Mesenchymal stem cell (in vitro differentiated cells and primary cell): Measurements from ENCODE around the gene AEN.

Experiments
- DNase-seq: peaks from one replicate; pipeline ENCODE4 v3.0.0-alpha.2; 2013
- H2AFZ ChIP-seq: one replicate; pipeline ENCODE4 v1.6.1; 2013; ENCODE audit warnings: low read depth, mild to moderate bottlenecking, control low read depth, inconsistent platforms, low read length, moderate library complexity
- H2AK5ac ChIP-seq: 2 replicates; pipeline ENCODE4 v1.6.1; 2013; ENCODE audit warnings: low read length, moderate library complexity, mild to moderate bottlenecking, inconsistent platforms; ENCODE audit not compliant: severe bottlenecking
- H2BK120ac ChIP-seq: one replicate; pipeline ENCODE4 v1.6.1; 2013; ENCODE audit warnings: low read depth, mild to moderate bottlenecking, inconsistent platforms, low read length, moderate library complexity
- H2BK12ac ChIP-seq, 2 experiments: one replicate each; pipeline ENCODE4 v1.6.1; 2013; ENCODE audit warnings: inconsistent platforms in 2 of 2, low read length in 2 of 2, mild to moderate bottlenecking in 2 of 2, moderate library complexity in 2 of 2, control low read depth in 1 of 2
- H2BK15ac ChIP-seq: one replicate; pipeline ENCODE4 v1.6.1; 2013; ENCODE audit warnings: mild to moderate bottlenecking, low read depth, inconsistent platforms; ENCODE audit not compliant: poor library complexity, severe bottlenecking
- H2BK5ac ChIP-seq: 2 replicates; pipeline ENCODE4 v1.6.1; 2013; ENCODE audit warnings: low read depth, mild to moderate bottlenecking, low read length, control low read depth, inconsistent platforms; ENCODE audit not compliant: poor library complexity, severe bottlenecking
- H3K14ac ChIP-seq, 2 experiments: one replicate each; pipeline ENCODE4 v1.6.1; 2013; ENCODE audit warnings: inconsistent platforms in 2 of 2, low read length in 2 of 2, control low read depth in 1 of 2, mild to moderate bottlenecking in 1 of 2, moderate library complexity in 1 of 2
- H3K18ac ChIP-seq, 2 experiments: one replicate each; pipeline ENCODE4 v1.6.1; 2013; ENCODE audit warnings: inconsistent platforms in 2 of 2, low read length in 2 of 2, control low read depth in 1 of 2, low read depth in 1 of 2, mild to moderate bottlenecking in 1 of 2
- H3K23ac ChIP-seq, 2 experiments: one replicate each; pipeline ENCODE4 v1.6.1; 2013; ENCODE audit warnings: inconsistent platforms in 2 of 2, low read length in 2 of 2, mild to moderate bottlenecking in 2 of 2, moderate library complexity in 2 of 2, control low read depth in 1 of 2
- H3K27ac ChIP-seq: 2 replicates; pipeline ENCODE4 v1.5.1; 2013; ENCODE audit warnings: mild to moderate bottlenecking, moderate library complexity, low read length, control low read depth, inconsistent platforms; ENCODE audit not compliant: poor library complexity, severe bottlenecking
- H3K27me3 ChIP-seq, 2 experiments: 2 replicates each; pipeline versions ENCODE4 v1.6.1 to v1.7.0; 2013; ENCODE audit warnings: low read length in 2 of 2, mild to moderate bottlenecking in 2 of 2, moderate library complexity in 2 of 2, control low read depth in 1 of 2, inconsistent platforms in 1 of 2; ENCODE audit not compliant: control insufficient read depth in 1 of 2, insufficient read depth in 1 of 2
- H3K36me3 ChIP-seq, 2 experiments: 2 replicates each; pipeline versions ENCODE4 v1.6.1 to v1.7.0; 2013; ENCODE audit warnings: low read length in 2 of 2, control low read depth in 1 of 2, inconsistent platforms in 1 of 2, low read depth in 1 of 2, mild to moderate bottlenecking in 1 of 2; ENCODE audit not compliant: insufficient read depth in 2 of 2, control insufficient read depth in 1 of 2
- H3K4ac ChIP-seq, 2 experiments: one replicate each; pipeline ENCODE4 v1.6.1; 2013; ENCODE audit warnings: inconsistent platforms in 2 of 2, low read length in 2 of 2, mild to moderate bottlenecking in 2 of 2, moderate library complexity in 2 of 2, control low read depth in 1 of 2, low read depth in 1 of 2
- H3K4me1 ChIP-seq: 2 replicates; pipeline ENCODE4 v1.6.1; 2013; ENCODE audit warnings: low read depth, low read length, control low read depth; ENCODE audit not compliant: control insufficient read depth, insufficient read depth
- H3K4me2 ChIP-seq: 2 replicates; pipeline ENCODE4 v1.6.1; 2013; ENCODE audit warnings: low read length, mild to moderate bottlenecking, inconsistent platforms; ENCODE audit not compliant: poor library complexity, severe bottlenecking
- H3K4me3 ChIP-seq, 2 experiments: 2 replicates each; pipeline versions ENCODE4 v1.5.1 to v1.7.0; 2013; ENCODE audit warnings: low read length in 2 of 2, mild to moderate bottlenecking in 2 of 2, control low read depth in 1 of 2, low read depth in 1 of 2; ENCODE audit not compliant: insufficient read depth in 1 of 2
- H3K79me1 ChIP-seq: replicated peaks from 2 replicates; pipeline ENCODE4 v1.6.1; 2013; ENCODE audit warnings: mild to moderate bottlenecking, control low read depth, low read length, inconsistent platforms; ENCODE audit not compliant: poor library complexity, severe bottlenecking
- H3K9ac ChIP-seq: 2 replicates; pipeline ENCODE4 v1.7.0; 2013; ENCODE audit warnings: mild to moderate bottlenecking, low read length, moderate library complexity
- H3K9me3 ChIP-seq: 2 replicates; pipeline ENCODE4 v1.7.0; 2013; ENCODE audit warnings: mild to moderate bottlenecking, low read length; ENCODE audit not compliant: control insufficient read depth
- H4K8ac ChIP-seq: one replicate; pipeline ENCODE4 v1.6.1; 2013; ENCODE audit warnings: inconsistent platforms, mild to moderate bottlenecking, low read length, moderate library complexity
- H4K91ac ChIP-seq: one replicate; pipeline ENCODE4 v1.6.1; 2013; ENCODE audit warnings: mild to moderate bottlenecking, low read length, inconsistent platforms
- whole genome bisulfite sequencing: methylation state at CpG from one replicate; pipeline ENCODE4 v1.1.7; 2013; ENCODE audit warnings: mixed read lengths; 5-methylcytosine and 5-hydroxymethylcytosine counted together

The AEN gene

GRCh38 chr15:88625943-88626741, 5.0 kb downstream of the AEN start:
- Histone ChIP-seq H3K14ac (no peak overlapping the region), H3K4ac (no peak overlapping the region), H3K9me3 (no peaks in the 10 kb centered on the region), H3K36me3 (peaks cover 52 to 60% of the 10 kb centered on the region in 2 experiments), H2AK5ac (no peak overlapping the region), H3K79me1 (peaks cover 8% of the 10 kb centered on the region), H3K23ac (no peak overlapping the region), H3K27ac (no peak overlapping the region), H3K18ac (no peak overlapping the region), H3K4me3 (no peak overlapping the region), H3K4me1 (peaks cover 47% of the 10 kb centered on the region), H3K4me2 (no peak overlapping the region), H2BK5ac (no peak overlapping the region), H2BK120ac (no peak overlapping the region), H2BK12ac (no peak overlapping the region), H4K91ac (no peak overlapping the region), H2BK15ac (no peak overlapping the region), H3K9ac (peak overlapping the region; percentile 99), H2AFZ (no peak overlapping the region), H3K27me3 (no peaks in the 10 kb centered on the region), H4K8ac (no peak overlapping the region)
- 93% methylated on average over 23 of the region's 23 CpGs for WGBS
- no peak for DNase-seq

DNA sequence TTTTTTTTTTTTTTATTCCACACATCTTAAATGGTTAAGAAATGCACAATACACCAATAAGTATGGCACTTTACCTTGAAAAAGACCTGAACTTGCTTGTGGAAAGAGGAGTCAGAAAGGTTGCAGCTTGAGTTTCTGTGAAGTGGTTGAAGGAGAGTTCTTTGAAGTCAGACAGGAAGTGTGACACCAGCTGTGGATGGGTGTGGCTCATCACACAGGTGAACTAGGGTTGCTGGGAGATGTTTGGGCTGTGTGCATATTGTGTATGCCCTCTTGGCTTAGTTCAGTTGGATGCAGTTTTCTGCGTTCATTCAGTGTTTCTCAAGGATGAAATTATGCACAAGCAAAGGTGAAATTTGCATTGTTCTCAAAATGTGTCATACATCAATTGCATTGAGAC, 6.3 kb downstream of the AEN start:
- Histone ChIP-seq H2BK15ac (no peak overlapping the region), H3K23ac (no peak overlapping the region), H2BK120ac (no peak overlapping the region), H2AK5ac (no peak overlapping the region), H3K9ac (no peak overlapping the region), H3K18ac (no peak overlapping the region), H3K4me3 (no peak overlapping the region), H3K9me3 (no peaks in the 10 kb centered on the region), H3K27ac (no peak overlapping the region), H4K91ac (no peak overlapping the region), H3K79me1 (peaks cover 15% of the 10 kb centered on the region), H4K8ac (no peak overlapping the region), H3K4me1 (peaks cover 47% of the 10 kb centered on the region), H2BK12ac (no peak overlapping the region), H3K36me3 (peaks cover 65 to 73% of the 10 kb centered on the region in 2 experiments), H2BK5ac (no peak overlapping the region), H3K4ac (no peak overlapping the region), H3K4me2 (no peak overlapping the region), H2AFZ (no peak overlapping the region), H3K27me3 (no peaks in the 10 kb centered on the region), H3K14ac (no peak overlapping the region)
- no CpG with 5 or more reads among the region's 1 CpG for WGBS
- no peak for DNase-seq

DNA sequence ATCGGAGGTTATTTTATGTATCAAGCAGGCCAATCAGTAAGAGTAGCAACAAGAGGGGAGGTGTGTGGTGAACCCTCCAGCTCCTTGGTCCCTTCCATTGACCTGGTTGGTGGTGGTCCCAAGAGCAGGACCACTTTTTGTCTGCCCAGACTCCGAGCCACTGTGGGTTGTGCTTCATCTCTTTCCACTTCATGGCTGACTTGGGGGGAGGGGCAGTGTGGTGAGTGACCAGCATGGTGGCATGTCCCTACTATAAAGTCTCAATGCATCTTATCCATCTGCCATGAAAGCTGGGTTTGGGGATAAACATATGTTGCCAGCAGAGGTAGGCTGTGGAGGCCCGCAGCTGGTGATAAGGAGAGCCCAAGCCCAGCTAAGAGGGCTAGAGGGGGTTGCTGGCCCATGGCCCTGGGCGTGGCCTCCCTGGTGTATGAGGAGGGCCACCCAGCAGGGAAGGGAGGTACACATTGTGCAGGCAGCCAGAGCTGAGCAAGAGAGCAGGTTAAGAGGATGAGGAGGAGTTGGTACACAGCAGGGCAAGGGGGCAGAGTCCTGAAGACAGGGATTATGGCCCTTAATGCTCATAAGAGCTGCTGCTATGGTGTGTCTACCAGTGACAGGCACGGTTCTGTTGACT, 7.0 kb downstream of the AEN start:
- no peak overlapping the region for H2AFZ ChIP-seq
- H3K4me2 ChIP-seq = no peak overlapping the region
- H3K79me1 ChIP-seq = peaks cover 15% of the 10 kb centered on the region
- DNase-seq = no peak
- 96% methylated on average over 4 of the region's 5 CpGs for WGBS
- no peak overlapping the region for H4K91ac ChIP-seq
- no peak overlapping the region for H3K27ac ChIP-seq
- no peaks in the 10 kb centered on the region for H3K27me3 ChIP-seq
- no peak overlapping the region for H3K4me3 ChIP-seq
- no peak overlapping the region for H2BK15ac ChIP-seq
- no peak overlapping the region for H3K18ac ChIP-seq
- no peak overlapping the region for H2BK5ac ChIP-seq
- H3K14ac ChIP-seq = peak overlapping the region in 1 of 2 experiments; percentile 26
- no peak overlapping the region for H3K4ac ChIP-seq
- peaks cover 47% of the 10 kb centered on the region for H3K4me1 ChIP-seq
- H3K9ac ChIP-seq = no peak overlapping the region
- H3K36me3 ChIP-seq = peaks cover 66 to 77% of the 10 kb centered on the region in 2 experiments
- no peak overlapping the region for H4K8ac ChIP-seq
- H3K23ac ChIP-seq = peak overlapping the region in 1 of 2 experiments; percentile 46
- H2BK12ac ChIP-seq = no peak overlapping the region
- no peak overlapping the region for H2BK120ac ChIP-seq
- no peaks in the 10 kb centered on the region for H3K9me3 ChIP-seq
- no peak overlapping the region for H2AK5ac ChIP-seq

DNA sequence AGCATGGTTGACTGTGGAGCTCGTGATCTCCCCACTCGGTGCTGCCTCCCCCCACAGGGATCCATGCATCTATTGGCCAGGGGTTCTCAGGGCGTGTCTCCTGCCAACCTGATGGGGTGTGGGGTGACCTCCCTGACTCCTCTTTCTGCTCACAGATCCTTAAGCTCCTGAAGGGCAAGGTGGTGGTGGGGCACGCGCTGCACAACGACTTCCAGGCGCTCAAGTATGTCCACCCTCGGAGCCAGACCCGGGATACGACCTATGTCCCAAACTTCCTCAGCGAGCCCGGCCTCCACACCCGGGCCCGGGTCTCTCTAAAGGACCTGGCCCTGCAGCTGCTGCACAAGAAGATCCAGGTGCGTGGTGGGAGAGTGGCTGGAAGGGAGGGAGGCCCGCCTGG, 7.9 kb downstream of the AEN start:
- Histone ChIP-seq H3K23ac (no peak overlapping the region), H3K27ac (no peak overlapping the region), H4K91ac (no peak overlapping the region), H3K4me1 (peaks cover 39% of the 10 kb centered on the region), H3K4me3 (no peak overlapping the region), H3K27me3 (no peaks in the 10 kb centered on the region), H3K4ac (no peak overlapping the region), H3K9ac (no peak overlapping the region), H2BK5ac (no peak overlapping the region), H3K9me3 (no peaks in the 10 kb centered on the region), H2AFZ (no peak overlapping the region), H2BK120ac (no peak overlapping the region), H2BK15ac (no peak overlapping the region), H2AK5ac (no peak overlapping the region), H3K36me3 (peaks cover 60 to 84% of the 10 kb centered on the region in 2 experiments), H2BK12ac (no peak overlapping the region), H3K18ac (no peak overlapping the region), H3K14ac (no peak overlapping the region), H3K79me1 (peaks cover 15% of the 10 kb centered on the region), H3K4me2 (no peak overlapping the region), H4K8ac (no peak overlapping the region)
- 99% methylated on average over 14 of the region's 16 CpGs for WGBS
- no peak for DNase-seq
